DMS53 treated with DMSO at 0.1 percent for 48 hours (cell line): Measurements from ENCODE around the gene TUBA4B.
"Not testable (repeated sequence)": the region's sequence is repeated elsewhere in the genome, so short reads cannot be mapped to it uniquely, and the experiment has no call there.

Experiments used
- DNase-seq: peaks from one replicate; lab custom pipeline; 2025; ENCODE audit not compliant: unreplicated experiment; lab: John Stamatoyannopoulos, UW

TUBA4B gene

DNA sequence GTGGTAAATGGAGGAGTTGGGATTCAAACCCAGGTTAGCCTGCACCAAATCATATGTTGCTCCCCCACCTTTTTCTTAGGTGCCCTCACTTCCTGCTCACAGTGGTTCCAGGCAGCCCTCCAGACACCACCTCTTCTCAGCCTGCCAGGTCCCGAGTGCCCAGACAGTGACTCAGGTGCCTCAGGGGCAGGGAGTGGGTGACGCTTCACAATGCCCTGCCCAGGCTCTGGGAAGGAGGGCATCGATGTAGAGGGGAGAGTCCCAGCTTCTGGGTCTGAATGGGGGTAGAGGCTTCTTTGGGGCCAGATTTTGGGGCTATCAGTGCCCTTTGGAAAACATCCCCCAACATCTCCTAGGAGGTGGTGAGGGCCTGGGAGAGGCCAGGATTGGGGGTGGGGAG lies 20.9 kb downstream of the TUBA4B start:
- DNase-seq, result no peak

DNA sequence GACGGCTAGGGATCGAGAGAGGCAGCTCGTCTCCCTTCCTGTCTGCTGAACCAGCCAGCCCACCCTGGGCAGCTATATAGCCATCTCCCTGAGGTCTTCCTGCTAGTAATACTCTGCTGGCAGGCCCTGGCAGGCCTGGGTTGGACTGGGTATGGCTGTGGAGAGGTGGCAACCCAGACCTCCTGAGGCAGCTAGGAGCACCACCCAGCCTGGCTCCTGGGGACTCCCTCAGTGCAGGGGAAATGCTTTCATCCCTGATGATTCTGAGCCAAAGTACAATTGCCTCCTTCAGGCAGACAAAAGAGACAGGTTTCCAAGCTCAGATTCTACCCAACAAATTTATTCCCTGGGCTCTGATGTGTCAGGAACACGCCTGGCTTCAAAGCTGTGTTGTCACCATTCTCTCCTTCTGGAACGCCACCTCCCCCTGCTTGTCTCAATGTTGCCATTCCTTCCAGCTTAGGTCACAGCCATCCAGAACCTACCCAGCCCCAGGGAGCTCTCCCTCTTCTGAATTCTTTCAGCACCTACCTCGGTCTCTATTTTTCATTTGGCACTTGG lies 21.4 kb downstream of the TUBA4B start:
- no peak for DNase-seq

DNA sequence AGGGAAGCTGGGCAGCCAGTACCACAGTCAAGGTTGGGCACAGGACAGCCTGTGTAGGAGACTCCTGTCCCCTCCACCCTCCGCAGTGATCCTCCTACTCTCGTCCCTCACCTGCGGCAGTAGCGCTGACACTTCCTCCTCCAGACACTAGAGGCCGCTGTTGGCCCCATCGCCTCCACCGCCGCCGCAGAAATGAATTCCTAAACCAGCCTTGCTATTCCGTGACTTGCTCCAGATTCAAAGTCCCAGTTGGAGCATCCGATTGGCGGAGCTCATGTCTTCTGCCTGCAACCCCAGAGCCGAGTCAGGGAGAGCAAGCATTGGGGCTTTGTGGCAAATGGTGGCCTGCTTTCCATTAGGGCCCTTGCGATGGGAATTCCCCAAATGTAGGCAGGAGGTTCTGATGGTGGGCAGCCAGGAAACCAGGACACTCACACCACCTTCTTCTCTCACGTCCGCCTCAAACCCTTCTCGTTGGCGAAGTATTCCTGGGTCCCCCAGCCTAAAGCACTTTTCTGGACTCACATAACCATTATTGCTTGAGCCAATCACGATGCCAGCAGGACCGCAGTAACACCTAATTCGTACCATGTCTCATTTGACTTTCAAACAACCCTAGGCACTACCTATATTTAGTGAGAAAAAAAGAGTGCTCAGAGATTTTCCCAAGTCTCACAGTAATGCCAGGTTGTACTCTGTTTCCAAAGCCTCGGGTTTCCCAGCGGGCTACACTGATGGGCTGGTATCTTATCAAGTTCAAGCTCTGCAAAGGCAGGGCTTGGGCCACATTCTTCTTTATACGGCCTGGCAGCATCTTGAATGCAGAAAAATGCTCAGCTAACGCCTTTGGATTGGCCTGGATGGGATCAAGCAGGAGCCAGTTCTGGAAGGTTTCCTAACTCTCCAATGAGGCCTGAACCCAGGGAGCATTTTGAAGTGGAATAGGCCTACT lies 24.9 kb downstream of the TUBA4B start:
- DNase-seq, result peak; percentile 68

DNA sequence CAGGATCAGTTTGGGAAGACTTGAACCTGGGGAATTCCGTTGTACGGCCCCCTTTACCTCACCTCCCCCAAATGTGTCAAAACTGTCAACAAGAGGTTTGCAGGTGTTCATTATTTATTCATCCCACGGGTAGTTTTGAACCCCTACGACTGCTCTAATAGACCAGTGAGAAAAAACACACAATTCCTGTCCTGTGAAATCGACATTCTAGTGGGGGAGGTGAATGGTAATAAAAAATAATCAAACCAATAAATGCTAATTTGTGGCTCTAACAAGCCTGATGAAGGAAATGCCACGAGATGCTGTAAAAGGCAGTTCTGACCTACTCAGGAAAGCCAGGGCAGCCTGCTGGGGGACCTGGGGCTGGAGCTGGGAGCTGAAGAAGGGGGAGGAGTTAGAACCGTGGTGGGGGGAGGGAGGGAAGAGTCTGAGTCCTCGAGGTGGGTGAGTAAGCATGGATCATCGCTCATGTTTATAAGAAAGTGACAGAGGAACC lies 25.7 kb downstream of the TUBA4B start:
- no peak for DNase-seq

DNA sequence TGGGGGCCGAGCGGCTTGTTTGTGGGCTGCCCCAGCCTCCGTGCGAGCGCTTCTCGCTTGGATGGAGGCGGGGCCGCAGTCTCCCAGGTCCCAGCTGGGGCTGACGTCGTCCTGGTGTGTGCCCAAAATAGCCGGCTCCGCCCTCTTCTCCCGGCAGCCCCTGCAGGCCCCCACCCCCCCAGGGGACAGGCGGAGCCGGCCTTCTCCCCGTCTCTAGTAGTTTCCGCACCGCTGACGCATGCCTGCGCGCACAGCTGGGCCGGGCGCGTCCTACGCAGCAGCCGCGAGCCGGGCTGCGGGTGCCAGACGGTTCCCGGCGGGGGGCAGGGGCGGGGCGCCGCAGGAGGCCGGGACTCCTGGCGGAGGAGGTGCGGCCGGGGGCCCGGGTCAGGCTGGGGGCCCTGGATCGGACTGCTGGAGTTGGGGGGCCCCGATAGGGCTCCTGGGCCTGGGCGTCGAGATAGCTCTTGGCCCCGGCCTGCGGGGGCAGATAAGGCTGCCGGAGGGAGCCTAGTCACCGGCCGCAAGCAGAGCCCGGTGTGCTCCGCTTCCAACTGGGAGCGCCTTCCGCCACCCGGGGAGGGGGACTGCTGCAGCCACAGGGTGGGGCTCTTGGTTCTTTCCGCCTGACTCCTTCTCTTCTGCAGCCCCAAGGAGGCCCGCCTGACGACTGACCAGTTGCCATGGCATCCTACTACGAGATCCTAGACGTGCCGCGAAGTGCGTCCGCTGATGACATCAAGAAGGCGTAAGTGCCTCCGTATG lies 26.3 kb downstream of the TUBA4B start, which contains the start of gene DNAJB2:
DNAJB2 (plus strand) TSS at position 216 of the 765 bp plus-strand sequence; CDS start at position 684, 468 bp downstream.
- peak; percentile 89 for DNase-seq

DNA sequence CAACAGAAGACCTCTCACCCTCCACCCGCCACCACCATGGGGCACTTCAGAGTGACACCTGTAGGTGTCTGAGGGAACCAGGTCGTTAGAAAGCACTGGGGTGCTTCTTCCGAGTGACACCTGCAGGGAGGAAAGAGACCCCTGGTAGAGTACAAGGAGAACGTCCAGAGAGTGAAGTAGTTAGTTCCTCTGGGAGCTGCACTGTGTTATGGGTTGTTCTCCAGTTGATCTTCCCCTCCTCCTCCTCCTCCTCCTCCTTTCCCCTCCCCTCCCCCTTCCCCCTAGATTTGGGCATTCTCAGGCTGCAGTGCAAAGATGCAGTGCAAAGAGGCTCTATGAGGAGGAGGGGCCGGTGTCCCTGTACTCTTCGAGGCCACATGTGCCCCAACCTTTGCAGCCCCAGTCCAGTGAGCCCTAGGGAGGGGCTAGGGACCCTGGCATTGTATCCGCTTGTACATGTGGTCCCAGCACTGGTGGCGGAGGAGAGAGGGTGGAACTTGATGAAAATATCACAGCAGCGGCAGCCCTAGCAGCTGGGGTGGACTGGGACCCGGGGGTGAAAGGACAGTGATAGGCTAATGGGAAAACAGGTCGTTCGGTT lies 27.0 kb downstream of the TUBA4B start:
- no peak for DNase-seq

DNA sequence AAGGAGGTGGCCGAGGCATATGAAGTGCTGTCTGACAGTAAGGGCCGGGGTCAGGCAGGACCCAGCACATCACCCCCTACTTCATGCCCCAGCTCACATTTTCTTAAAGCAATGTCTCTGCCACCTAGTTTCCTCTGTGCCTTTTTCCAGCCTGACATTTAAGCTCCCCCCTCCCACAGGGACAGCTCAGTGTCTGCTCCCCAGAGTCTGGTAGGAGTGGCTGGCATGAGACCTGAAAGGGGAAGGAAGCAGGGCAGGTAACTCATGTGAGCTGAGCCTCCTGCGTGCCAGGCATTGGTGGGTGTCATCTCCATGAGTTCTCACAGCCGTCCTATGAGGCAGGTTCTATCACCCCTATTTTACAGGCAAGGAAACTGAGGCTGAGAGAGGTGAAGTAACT lies 27.6 kb downstream of the TUBA4B start:
- no peak for DNase-seq

DNA sequence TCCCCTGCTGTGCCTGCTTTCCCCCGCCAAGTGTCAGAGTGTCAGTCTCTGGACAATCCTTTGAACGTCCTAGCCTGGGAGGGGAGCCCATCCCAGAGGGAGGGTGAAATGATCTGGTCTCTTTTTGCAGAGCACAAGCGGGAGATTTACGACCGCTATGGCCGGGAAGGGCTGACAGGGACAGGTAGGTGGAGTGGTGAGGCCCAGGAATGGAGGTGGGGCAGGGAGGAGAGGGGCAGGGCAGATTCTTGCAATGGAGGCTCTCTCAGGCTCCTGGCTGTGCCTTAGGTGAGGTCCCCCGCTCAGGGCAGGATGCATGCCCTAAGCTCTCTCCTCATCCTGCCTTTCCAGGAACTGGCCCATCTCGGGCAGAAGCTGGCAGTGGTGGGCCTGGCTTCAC lies 28.5 kb downstream of the TUBA4B start:
- DNase-seq, result no peak

DNA sequence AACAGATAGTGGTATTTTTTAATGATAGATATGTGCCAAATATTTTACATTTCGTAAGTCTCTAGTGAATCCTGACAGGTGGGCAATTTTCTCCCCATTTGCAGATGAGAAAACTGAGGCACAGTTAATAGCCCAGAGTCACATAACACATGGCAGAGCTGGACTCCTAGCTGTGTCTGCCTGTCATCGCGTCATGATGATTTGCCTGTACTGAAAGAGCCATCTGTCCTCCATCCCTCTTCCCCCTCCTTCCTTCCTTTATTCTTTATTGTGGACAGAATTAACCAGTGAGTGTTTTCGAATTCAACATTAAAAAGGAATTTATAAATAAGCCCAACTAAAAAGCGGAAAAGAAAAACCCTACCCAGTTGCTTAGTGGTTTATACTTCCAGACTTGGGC lies 29.3 kb downstream of the TUBA4B start:
- DNase-seq, result no peak

DNA sequence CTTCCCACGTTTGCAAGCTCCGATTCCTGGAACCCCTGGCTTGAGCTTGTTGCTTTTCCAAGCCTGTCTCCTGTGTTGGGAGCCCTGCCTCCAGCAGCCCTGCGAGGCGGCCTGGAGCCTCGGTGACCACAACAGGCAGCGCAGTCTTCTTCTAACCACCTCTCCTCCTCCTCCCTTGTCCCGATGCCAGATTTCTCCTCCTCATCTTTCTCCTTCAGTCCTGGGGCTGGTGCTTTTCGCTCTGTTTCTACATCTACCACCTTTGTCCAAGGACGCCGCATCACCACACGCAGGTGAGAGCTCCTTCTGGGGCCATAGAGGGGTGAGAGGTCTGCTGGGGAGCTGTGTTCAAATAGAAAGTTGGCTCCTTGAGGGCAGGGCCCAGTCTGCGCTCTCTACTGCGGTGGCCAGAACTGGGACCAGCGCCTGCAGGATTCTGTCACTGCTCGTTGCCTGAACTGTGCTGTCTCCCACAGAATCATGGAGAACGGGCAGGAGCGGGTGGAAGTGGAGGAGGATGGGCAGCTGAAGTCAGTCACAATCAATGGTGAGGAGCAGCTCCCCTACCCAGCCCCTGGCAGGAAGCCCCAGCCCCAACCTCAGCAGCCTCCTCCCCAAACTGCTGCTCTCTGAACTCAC lies 30.0 kb downstream of the TUBA4B start:
- no peak for DNase-seq

DNA sequence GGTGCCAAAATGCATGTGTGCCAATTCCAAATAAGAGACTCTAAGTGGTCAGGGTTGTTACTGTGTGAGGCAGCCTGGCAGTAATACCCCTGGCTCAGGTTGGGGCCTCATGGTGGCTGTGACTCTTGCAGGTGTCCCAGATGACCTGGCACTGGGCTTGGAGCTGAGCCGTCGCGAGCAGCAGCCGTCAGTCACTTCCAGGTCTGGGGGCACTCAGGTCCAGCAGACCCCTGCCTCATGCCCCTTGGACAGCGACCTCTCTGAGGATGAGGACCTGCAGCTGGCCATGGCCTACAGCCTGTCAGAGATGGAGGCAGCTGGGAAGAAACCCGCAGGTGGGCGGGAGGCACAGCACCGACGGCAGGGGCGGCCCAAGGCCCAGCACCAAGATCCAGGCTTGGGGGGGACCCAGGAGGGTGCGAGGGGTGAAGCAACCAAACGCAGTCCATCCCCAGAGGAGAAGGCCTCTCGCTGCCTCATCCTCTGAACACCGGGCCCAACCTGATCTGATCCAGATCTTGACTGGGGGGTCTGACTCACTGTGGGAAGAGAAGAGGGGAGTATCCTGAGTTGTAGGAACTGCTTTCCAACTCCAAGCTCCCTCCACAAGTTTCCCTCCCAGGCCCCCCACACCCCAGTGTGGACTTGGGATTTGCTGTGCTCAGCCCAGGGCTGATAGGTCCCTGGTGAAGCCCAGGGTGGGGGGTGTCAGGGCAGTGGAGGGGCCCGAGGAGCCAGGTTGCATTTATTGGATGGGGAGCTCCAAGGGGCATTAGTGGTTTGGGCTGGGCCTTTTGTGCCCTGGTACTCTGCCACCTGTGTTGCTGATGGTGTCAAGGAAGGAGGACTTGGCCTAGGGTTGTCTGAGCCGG lies 31.7 kb downstream of the TUBA4B start:
- no peak for DNase-seq

DNA sequence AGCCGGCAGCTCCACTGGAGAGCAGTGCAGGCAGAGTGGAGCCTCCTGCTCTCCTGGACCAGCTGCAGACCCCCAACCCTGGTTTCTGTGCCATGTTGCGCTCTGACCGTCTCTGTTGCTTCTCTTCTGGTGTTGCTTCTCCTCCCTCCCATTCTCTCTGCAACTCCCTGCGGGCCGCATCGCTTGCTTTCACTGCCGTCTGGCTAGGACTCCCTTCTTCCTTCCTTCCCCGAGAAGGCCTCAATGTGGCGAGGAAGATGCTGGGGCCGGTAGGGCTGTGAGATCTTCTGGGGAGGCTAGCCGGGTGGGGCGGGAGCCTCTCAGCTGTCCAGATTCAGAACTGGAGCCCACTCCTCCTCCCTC lies 32.3 kb downstream of the TUBA4B start:
- DNase-seq, result no peak

DNA sequence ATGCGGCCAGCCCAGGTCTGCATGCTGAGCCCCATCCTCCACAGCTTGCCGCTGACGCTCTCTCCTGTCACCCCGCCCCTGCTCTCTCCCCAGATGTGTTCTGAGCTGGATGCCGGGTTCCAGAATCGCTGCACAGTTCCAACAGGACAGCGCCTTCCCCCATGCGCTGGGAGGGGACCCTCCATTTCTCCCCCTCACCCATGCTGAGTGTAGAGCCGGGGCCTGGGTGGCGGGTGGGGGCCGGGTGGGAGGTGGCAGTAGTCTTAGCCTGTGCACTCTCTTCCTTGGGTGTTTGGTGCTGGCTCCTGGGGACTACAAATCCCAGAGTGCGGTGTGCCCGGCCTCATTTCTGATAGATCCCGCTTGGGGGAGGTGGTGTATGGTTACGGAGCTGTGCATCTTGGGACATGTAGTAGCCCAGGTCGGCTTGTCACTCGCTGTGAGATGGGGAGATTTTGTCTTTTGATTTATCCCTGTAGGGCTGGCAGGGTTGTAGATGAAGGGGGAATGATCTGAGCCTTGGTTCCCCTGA lies 32.9 kb downstream of the TUBA4B start:
- DNase-seq, result no peak

DNA sequence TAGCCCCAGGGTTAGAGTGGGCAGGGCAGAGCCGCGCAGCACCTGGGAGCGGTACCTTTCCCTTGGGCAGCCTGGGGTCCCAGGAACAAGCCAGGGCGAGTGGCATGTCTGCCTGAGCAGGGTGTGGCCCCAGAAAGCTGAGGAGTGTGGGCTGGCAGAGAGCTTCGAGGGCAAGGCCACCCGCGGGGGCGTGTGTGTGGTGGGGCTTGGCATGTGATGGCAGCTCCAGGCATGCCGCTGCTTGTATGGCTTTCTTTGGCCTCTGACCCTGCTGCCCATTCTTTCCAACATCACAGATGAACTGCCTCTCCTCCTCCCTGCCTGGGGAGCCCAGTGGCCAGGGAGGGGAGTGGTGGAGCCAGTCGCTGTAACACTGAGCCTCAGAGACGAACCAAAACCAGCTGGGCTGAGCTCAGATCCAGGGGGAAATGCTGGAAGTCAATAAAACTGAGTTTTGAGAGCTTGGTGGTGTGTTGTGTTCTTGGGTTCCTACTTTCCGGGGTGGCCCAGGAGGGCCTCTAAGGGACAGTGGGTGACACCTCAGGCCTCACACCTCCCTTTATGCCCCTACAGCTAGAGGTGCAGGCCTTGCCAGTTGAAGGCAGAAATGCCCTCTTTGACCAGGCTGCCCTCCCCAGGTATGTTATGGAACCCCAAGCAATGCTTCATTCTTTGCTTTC lies 33.5 kb downstream of the TUBA4B start:
- no peak for DNase-seq

DNA sequence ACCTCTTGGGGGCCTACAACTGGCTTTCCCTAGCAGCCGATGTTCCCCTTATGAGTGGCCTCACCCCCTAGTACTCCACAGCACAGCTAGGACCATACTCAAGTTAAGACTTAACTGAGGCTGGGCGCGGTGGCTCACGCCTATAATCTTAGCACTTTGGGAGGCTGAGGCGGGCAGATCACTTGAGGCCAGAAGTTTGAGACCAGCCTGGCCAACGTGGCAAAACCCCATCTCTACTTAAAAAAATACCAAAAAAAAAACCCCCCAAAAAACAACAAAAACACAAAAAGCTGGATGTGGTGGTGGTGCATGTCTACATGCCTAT lies 34.0 kb downstream of the TUBA4B start:
- DNase-seq, result not testable (repeated sequence)

DNA sequence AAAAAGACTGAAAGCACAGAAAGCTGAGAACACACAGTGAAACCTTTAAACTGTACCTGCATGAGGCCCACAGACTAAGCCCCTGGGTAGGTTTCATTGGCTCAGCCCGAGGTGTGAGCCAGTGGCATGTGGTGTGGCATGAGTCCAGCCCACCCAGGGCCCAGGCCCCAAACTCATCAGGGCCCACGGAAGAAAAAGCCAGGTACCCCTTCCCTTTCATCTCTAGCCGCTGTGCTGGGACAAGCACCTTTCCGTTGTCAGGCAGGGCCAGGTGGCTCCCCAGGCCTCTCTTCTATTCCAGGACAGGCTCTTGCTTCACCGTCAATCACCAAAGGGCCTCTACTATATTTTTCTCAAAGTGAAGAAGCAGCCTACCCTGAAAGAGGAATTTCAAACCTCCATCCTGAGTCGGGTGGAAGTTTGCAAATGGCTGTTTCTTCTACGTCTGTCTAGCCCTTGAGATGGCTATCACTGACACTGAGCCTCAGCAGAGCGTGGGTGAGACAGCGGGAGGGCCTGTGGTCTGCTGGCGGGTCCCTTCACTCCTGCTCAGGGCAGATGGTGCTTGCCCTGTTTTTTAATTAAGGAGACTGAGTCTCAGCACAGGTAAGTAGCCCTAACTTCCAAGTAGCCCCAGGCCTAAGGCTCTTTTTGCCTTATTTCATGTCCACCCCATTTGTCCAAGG lies 34.7 kb downstream of the TUBA4B start:
- DNase-seq, result no peak

DNA sequence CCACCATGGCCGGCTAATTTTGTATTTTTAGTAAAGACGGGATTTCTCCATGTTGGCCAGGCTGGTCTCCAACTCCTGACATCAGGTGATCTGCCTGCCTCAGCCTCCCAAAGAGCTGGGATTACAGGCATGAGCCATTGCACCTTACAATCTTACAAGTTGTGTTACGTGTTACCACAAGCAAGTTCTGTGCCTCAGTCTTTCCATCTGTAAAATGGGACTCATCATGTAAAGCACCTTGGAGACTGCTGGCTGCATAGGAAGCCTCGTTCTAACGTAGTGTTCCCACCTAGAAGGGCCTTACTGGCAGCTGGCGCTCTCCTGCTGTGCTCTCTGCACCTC lies 36.1 kb downstream of the TUBA4B start:
- DNase-seq, result no peak

DNA sequence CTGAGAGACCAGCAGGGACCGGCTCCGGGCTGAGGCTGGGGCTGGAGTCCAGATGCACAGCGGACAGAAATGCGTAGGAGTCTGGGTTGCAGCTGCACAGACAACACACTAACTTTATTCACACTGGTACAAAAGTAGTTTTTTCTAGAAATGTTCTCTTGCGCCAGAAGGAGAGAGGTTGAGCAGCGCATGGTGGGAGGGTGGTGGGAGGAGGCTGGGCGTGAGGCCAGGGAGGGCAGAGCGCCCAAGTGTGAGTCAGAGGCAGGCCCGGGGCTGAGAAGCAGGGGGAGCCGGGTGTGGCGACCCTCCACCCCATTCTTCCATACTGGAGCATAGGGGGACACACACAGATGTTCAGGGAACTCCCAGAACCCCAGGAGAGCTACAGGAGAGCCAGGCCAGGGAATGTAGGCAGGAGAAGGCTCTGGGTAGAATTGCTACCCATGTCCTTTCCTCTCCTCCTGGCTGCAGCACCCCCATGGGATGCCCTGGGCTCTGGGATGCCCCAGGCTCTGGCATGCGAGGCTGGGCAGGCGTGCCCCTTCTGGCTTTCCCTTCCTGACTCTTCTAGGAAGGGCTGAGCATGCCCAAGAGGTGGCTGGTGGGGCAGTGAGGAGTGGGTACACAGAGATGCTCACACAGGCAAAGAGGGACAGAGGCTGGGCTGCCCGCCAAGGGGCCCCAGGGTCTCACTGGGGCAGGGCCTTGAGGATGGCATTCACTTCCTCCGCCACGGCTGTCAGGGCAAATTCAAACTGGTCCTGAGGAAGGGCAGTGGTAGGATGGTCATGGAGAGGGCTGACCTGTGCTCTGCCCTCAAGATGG lies 36.7 kb downstream of the TUBA4B start:
- no peak for DNase-seq
